Measurements from ENCODE around the gene ADCY10. TPM values are rescaled to one million over a fixed set of nuclear protein-coding genes. Genes with fewer than 3 reads are reported as not detected.

ADCY10 gene
- total and polyA plus RNA-seq, 2 donors (not counting 1 experiment from before 2014, with no cell fraction given) = 0.09 to 0.17 TPM

- Histone ChIP-seq H3K27me3 (ENCODE audit: control insufficient read depth, insufficient read depth, low read length) (no peaks in the 10 kb centered on the region), H3K4me2 (ENCODE audit: extremely low read depth, insufficient read depth, low read length) (no peak overlapping the region), H4K20me1 (ENCODE audit: control insufficient read depth, extremely low read depth, insufficient read depth, low read length) (no peaks in the 10 kb centered on the region), H3K4me1 (ENCODE audit: control insufficient read depth, extremely low read depth, insufficient read depth, low read length) (no peaks in the 10 kb centered on the region), H3K9me3 (ENCODE audit: control insufficient read depth, insufficient read depth, low read depth, low read length) (no peaks in the 10 kb centered on the region), H3K9ac (ENCODE audit: insufficient read depth, low read length) (no peak overlapping the region), H3K79me2 (ENCODE audit: control insufficient read depth, insufficient read depth, low read length) (no peaks in the 10 kb centered on the region), H3K36me3 (ENCODE audit: control insufficient read depth, insufficient read depth, low read length) (no peaks in the 10 kb centered on the region), H2AFZ (ENCODE audit: low read length) (no peak overlapping the region), H3K27ac (ENCODE audit: insufficient read depth, low read length) (no peak overlapping the region), H3K4me3 (replicated peaks in 1 of 4; ENCODE audit: control extremely low read depth in 1 of 4, insufficient read depth in 1 of 4, low read depth in 3 of 4, low read length in 4 of 4) (no peak overlapping the region)
- no peak for DNase-seq (ENCODE audit: low read depth in 2 of 2)
- TF ChIP-seq EZH2 (IDR thresholded peaks at IDR 0.05; ENCODE audit: low read length, missing control alignments) (no peak), CTCF (conservative IDR thresholded peaks at IDR 0.05 in 1 of 2, IDR thresholded peaks at IDR 0.05 in 1 of 2; ENCODE audit: low read depth in 1 of 2, low read length in 2 of 2) (no peak)
These were observed 57.1 kb downstream of the ADCY10 start for GRCh38 chr1:167856711-167857418.

GRCh38 chr1:167854184-167854583 lies 59.8 kb downstream of the ADCY10 start:
- Histone ChIP-seq H3K4me3 (replicated peaks in 1 of 4; ENCODE audit: control extremely low read depth in 1 of 4, insufficient read depth in 1 of 4, low read depth in 3 of 4, low read length in 4 of 4) (no peak overlapping the region), H3K79me2 (ENCODE audit: control insufficient read depth, insufficient read depth, low read length) (no peaks in the 10 kb centered on the region), H3K27me3 (ENCODE audit: control insufficient read depth, insufficient read depth, low read length) (no peaks in the 10 kb centered on the region), H3K4me2 (ENCODE audit: extremely low read depth, insufficient read depth, low read length) (no peak overlapping the region), H3K36me3 (ENCODE audit: control insufficient read depth, insufficient read depth, low read length) (no peaks in the 10 kb centered on the region), H2AFZ (ENCODE audit: low read length) (no peak overlapping the region), H4K20me1 (ENCODE audit: control insufficient read depth, extremely low read depth, insufficient read depth, low read length) (no peaks in the 10 kb centered on the region), H3K9ac (ENCODE audit: insufficient read depth, low read length) (no peak overlapping the region), H3K9me3 (ENCODE audit: control insufficient read depth, insufficient read depth, low read depth, low read length) (no peaks in the 10 kb centered on the region), H3K4me1 (ENCODE audit: control insufficient read depth, extremely low read depth, insufficient read depth, low read length) (no peaks in the 10 kb centered on the region), H3K27ac (ENCODE audit: insufficient read depth, low read length) (no peak overlapping the region)
- no peak for DNase-seq (ENCODE audit: low read depth in 2 of 2)
- TF ChIP-seq EZH2 (IDR thresholded peaks at IDR 0.05; ENCODE audit: low read length, missing control alignments) (no peak), CTCF (conservative IDR thresholded peaks at IDR 0.05 in 1 of 2, IDR thresholded peaks at IDR 0.05 in 1 of 2; ENCODE audit: low read depth in 1 of 2, low read length in 2 of 2) (no peak)

GRCh38 chr1:167849666-167850065 lies 64.3 kb downstream of the ADCY10 start:
- no peak overlapping the region for H3K27ac ChIP-seq (ENCODE audit: insufficient read depth, low read length)
- no peak for DNase-seq (ENCODE audit: low read depth in 2 of 2)
- H4K20me1 ChIP-seq (ENCODE audit: control insufficient read depth, extremely low read depth, insufficient read depth, low read length) = no peaks in the 10 kb centered on the region
- TF ChIP-seq EZH2 (IDR thresholded peaks at IDR 0.05; ENCODE audit: low read length, missing control alignments) = no peak
- no peaks in the 10 kb centered on the region for H3K27me3 ChIP-seq (ENCODE audit: control insufficient read depth, insufficient read depth, low read length)
- no peaks in the 10 kb centered on the region for H3K4me1 ChIP-seq (ENCODE audit: control insufficient read depth, extremely low read depth, insufficient read depth, low read length)
- H3K4me2 ChIP-seq (ENCODE audit: extremely low read depth, insufficient read depth, low read length) = no peak overlapping the region
- no peak overlapping the region for H3K4me3 ChIP-seq (replicated peaks in 1 of 4; ENCODE audit: control extremely low read depth in 1 of 4, insufficient read depth in 1 of 4, low read depth in 3 of 4, low read length in 4 of 4)
- no peaks in the 10 kb centered on the region for H3K79me2 ChIP-seq (ENCODE audit: control insufficient read depth, insufficient read depth, low read length)
- no peak overlapping the region for H2AFZ ChIP-seq (ENCODE audit: low read length)
- H3K9me3 ChIP-seq (ENCODE audit: control insufficient read depth, insufficient read depth, low read depth, low read length) = no peaks in the 10 kb centered on the region
- no peak overlapping the region for H3K9ac ChIP-seq (ENCODE audit: insufficient read depth, low read length)
- no peaks in the 10 kb centered on the region for H3K36me3 ChIP-seq (ENCODE audit: control insufficient read depth, insufficient read depth, low read length)

All from fibroblast of lung (primary cell).